ENCODE results near the gene IRS1. TPM values are rescaled to one million over a fixed set of nuclear protein-coding genes. Genes with fewer than 3 reads are reported as not detected.
"Not testable (repeated sequence)": the region's sequence is repeated elsewhere in the genome, so short reads cannot be mapped to it uniquely, and the experiment has no call there.

Gene IRS1
- polyA plus RNA-seq, 1 donor (not counting 4 experiments of a cell fraction or from before 2014, with no cell fraction given) = 11.2 TPM

DNA sequence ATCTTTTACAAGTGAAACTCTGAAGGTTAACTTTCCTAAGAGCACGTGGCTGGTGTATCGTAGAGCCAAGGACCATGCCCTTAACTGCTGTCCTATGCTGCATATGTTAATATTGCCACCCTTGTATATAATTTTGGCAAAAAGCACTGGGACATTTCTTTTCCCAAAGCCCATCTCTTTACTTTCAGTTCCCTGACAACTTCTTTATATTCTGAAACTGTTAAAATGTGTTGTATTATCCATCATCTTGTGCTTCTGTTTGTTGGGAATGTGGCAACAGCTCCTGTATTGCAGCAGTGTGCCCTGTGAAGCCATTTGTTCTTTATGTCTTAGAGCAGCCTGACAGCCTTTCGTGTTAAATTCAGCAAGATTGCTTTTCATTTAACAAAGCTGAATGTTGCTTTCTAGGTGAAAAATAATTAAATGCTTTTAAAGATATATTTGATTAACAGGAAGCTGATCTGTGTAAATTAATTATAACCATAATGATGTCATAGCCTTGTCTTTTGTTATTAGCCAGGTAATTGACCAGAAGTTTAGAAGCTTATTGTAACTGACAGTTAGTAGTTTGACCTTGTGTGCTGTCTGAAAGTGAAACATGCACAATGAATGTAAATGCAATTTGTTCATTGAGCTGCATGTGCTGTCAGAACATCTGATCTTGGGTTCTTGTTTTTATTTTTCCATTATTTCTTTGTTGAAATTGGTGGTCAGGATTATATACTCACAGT, 45.9 kb upstream of the IRS1 start:
- no peaks in the 10 kb centered on the region for H3K9me1 ChIP-seq (ENCODE audit: control insufficient read depth, extremely low read depth, insufficient read depth, low read length)
- H3K4me2 ChIP-seq (ENCODE audit: control insufficient read depth, extremely low read depth, insufficient read depth, low read depth, low read length) = no peak overlapping the region
- no peaks in the 10 kb centered on the region for H4K20me1 ChIP-seq (ENCODE audit: control insufficient read depth, extremely low read depth, insufficient read depth, low read length)
- no peak overlapping the region for H3K4me3 ChIP-seq (ENCODE audit: control insufficient read depth in 2 of 3, extremely low read depth in 1 of 3, insufficient read depth in 2 of 3, low read depth in 1 of 3, low read length in 3 of 3)
- no peaks in the 10 kb centered on the region for H3K27me3 ChIP-seq (ENCODE audit: control insufficient read depth, extremely low read depth, insufficient read depth, low read length)
- H3K79me2 ChIP-seq (ENCODE audit: control insufficient read depth, insufficient read depth, low read length) = peaks cover 3% of the 10 kb centered on the region
- dilution Hi-C loops (cut with MboI; ENCODE audit: extremely low pct_ligation_motif_present, low sequenced_read_pairs) = no loop called here
- H3K9ac ChIP-seq (ENCODE audit: control insufficient read depth, extremely low read depth, insufficient read depth, low read length) = no peak overlapping the region
- no peak overlapping the region for H2AFZ ChIP-seq (ENCODE audit: control insufficient read depth, low read length)
- H3K36me3 ChIP-seq (ENCODE audit: control insufficient read depth in 2 of 2, extremely low read depth in 1 of 2, insufficient read depth in 2 of 2, low read length in 2 of 2) = no peaks in the 10 kb centered on the region
- no peak for DNase-seq (ENCODE audit: low read depth, low spot score)
- no peaks in the 10 kb centered on the region for H3K4me1 ChIP-seq (ENCODE audit: control insufficient read depth, extremely low read depth, insufficient read depth, low read length)
- TF ChIP-seq EZH2 (IDR thresholded peaks at IDR 0.05; ENCODE audit: low read length) = no peak
- TF ChIP-seq, protein P1, sequence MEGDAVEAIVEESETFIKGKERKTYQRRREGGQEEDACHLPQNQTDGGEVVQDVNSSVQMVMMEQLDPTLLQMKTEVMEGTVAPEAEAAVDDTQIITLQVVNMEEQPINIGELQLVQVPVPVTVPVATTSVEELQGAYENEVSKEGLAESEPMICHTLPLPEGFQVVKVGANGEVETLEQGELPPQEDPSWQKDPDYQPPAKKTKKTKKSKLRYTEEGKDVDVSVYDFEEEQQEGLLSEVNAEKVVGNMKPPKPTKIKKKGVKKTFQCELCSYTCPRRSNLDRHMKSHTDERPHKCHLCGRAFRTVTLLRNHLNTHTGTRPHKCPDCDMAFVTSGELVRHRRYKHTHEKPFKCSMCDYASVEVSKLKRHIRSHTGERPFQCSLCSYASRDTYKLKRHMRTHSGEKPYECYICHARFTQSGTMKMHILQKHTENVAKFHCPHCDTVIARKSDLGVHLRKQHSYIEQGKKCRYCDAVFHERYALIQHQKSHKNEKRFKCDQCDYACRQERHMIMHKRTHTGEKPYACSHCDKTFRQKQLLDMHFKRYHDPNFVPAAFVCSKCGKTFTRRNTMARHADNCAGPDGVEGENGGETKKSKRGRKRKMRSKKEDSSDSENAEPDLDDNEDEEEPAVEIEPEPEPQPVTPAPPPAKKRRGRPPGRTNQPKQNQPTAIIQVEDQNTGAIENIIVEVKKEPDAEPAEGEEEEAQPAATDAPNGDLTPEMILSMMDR (optimal IDR thresholded peaks at IDR 0.05 in 1 of 3, IDR thresholded peaks at IDR 0.05 in 1 of 3, conservative IDR thresholded peaks at IDR 0.05 in 1 of 3; ENCODE audit: extremely low read depth in 1 of 3, insufficient read depth in 2 of 3, low read length in 3 of 3) = no peak
- no peaks in the 10 kb centered on the region for H3K9me3 ChIP-seq (ENCODE audit: control insufficient read depth, low read depth, low read length)
- FAIRE-seq = no peak
- no peak overlapping the region for H3K27ac ChIP-seq (ENCODE audit: control insufficient read depth, insufficient read depth, low read length)

DNA sequence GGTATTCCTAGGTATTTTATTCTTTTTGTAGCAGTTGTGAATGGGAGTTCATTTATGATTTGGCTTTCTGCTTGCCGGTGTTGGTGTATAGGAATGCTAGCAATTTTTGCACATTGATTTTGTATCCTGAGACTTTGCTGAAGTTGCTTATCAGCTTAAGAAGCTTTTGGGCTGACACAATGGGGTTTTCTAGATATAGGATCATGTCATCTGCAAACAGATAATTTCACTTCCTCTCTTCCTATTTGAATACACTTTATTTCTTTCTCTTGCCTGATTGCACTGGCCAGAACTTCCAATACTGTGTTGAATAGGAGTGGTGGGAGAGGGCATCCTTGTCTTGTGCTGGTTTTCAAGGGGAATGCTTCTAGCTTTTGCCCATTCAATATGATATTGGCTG, 43.4 kb upstream of the IRS1 start:
- not testable (repeated sequence) for H3K36me3 ChIP-seq (ENCODE audit: control insufficient read depth in 2 of 2, extremely low read depth in 1 of 2, insufficient read depth in 2 of 2, low read length in 2 of 2); FAIRE-seq

DNA sequence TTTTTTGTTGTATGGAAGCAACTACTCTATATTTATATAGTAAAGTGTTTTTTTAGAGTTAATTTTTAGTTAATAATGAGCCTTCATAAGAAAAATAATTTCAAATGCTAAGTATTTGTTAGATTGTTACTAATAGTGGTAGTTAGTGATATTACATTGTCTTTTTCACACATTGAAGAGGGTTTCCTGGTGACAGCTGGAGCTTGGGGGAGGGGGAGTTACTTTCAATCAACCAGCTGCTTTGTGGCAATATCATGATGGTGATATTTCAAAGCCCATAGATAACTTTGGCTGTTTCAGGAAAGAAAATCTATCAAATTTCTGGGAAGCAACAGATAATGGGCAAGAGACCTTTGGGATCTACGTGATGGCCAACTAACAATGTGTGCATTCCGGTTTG, 40.3 kb upstream of the IRS1 start:
- no peak overlapping the region for H3K4me3 ChIP-seq (ENCODE audit: control insufficient read depth in 2 of 3, extremely low read depth in 1 of 3, insufficient read depth in 2 of 3, low read depth in 1 of 3, low read length in 3 of 3)
- dilution Hi-C loops (cut with MboI; ENCODE audit: extremely low pct_ligation_motif_present, low sequenced_read_pairs) = no loop called here
- H3K4me2 ChIP-seq (ENCODE audit: control insufficient read depth, extremely low read depth, insufficient read depth, low read depth, low read length) = no peak overlapping the region
- peaks cover 0 to 5% of the 10 kb centered on the region in 2 experiments for H3K36me3 ChIP-seq (ENCODE audit: control insufficient read depth in 2 of 2, extremely low read depth in 1 of 2, insufficient read depth in 2 of 2, low read length in 2 of 2)
- DNase-seq (ENCODE audit: low read depth, low spot score) = no peak
- no peak for TF ChIP-seq EZH2 (IDR thresholded peaks at IDR 0.05; ENCODE audit: low read length)
- TF ChIP-seq, protein P1 (optimal IDR thresholded peaks at IDR 0.05 in 1 of 3, IDR thresholded peaks at IDR 0.05 in 1 of 3, conservative IDR thresholded peaks at IDR 0.05 in 1 of 3; ENCODE audit: extremely low read depth in 1 of 3, insufficient read depth in 2 of 3, low read length in 3 of 3) = no peak
- no peaks in the 10 kb centered on the region for H4K20me1 ChIP-seq (ENCODE audit: control insufficient read depth, extremely low read depth, insufficient read depth, low read length)
- H2AFZ ChIP-seq (ENCODE audit: control insufficient read depth, low read length) = no peak overlapping the region
- H3K9ac ChIP-seq (ENCODE audit: control insufficient read depth, extremely low read depth, insufficient read depth, low read length) = no peak overlapping the region
- H3K9me1 ChIP-seq (ENCODE audit: control insufficient read depth, extremely low read depth, insufficient read depth, low read length) = no peaks in the 10 kb centered on the region
- peaks cover 15% of the 10 kb centered on the region for H3K4me1 ChIP-seq (ENCODE audit: control insufficient read depth, extremely low read depth, insufficient read depth, low read length)
- no peak for FAIRE-seq
- H3K79me2 ChIP-seq (ENCODE audit: control insufficient read depth, insufficient read depth, low read length) = peaks cover 20% of the 10 kb centered on the region
- H3K27me3 ChIP-seq (ENCODE audit: control insufficient read depth, extremely low read depth, insufficient read depth, low read length) = no peaks in the 10 kb centered on the region
- no peak overlapping the region for H3K27ac ChIP-seq (ENCODE audit: control insufficient read depth, insufficient read depth, low read length)
- H3K9me3 ChIP-seq (ENCODE audit: control insufficient read depth, low read depth, low read length) = no peaks in the 10 kb centered on the region

More for the DNA sequence above, 43.4 kb upstream of the IRS1 start:
- H3K27me3 ChIP-seq (ENCODE audit: control insufficient read depth, extremely low read depth, insufficient read depth, low read length); dilution Hi-C loops (cut with MboI; ENCODE audit: extremely low pct_ligation_motif_present, low sequenced_read_pairs); H3K4me2 ChIP-seq (ENCODE audit: control insufficient read depth, extremely low read depth, insufficient read depth, low read depth, low read length); H3K79me2 ChIP-seq (ENCODE audit: control insufficient read depth, insufficient read depth, low read length); H3K27ac ChIP-seq (ENCODE audit: control insufficient read depth, insufficient read depth, low read length); H3K4me3 ChIP-seq (ENCODE audit: control insufficient read depth in 2 of 3, extremely low read depth in 1 of 3, insufficient read depth in 2 of 3, low read depth in 1 of 3, low read length in 3 of 3); H4K20me1 ChIP-seq (ENCODE audit: control insufficient read depth, extremely low read depth, insufficient read depth, low read length); DNase-seq (ENCODE audit: low read depth, low spot score); H3K9ac ChIP-seq (ENCODE audit: control insufficient read depth, extremely low read depth, insufficient read depth, low read length); H3K9me3 ChIP-seq (ENCODE audit: control insufficient read depth, low read depth, low read length); H2AFZ ChIP-seq (ENCODE audit: control insufficient read depth, low read length); H3K4me1 ChIP-seq (ENCODE audit: control insufficient read depth, extremely low read depth, insufficient read depth, low read length); H3K9me1 ChIP-seq (ENCODE audit: control insufficient read depth, extremely low read depth, insufficient read depth, low read length): not testable (repeated sequence)

Measured in keratinocyte (primary cell).